Stimulated activated CD4-positive, alpha-beta T cell treated with anti-CD3 and anti-CD28 coated beads, Interleukin-4, amount 100 ng/mL, for 24 hours (primary cell): ENCODE data around the gene ATG9A.
A peak's percentile ranks its signal among the peaks of the same experiment; 100 is the strongest.
"Not testable (repeated sequence)": the region's sequence is repeated elsewhere in the genome, so short reads cannot be mapped to it uniquely, and the experiment has no call there.

Source experiments
- DNase-seq: peaks from one replicate; pipeline ENCODE4 v3.0.0-alpha.2; 2020

Gene ATG9A, protein sequence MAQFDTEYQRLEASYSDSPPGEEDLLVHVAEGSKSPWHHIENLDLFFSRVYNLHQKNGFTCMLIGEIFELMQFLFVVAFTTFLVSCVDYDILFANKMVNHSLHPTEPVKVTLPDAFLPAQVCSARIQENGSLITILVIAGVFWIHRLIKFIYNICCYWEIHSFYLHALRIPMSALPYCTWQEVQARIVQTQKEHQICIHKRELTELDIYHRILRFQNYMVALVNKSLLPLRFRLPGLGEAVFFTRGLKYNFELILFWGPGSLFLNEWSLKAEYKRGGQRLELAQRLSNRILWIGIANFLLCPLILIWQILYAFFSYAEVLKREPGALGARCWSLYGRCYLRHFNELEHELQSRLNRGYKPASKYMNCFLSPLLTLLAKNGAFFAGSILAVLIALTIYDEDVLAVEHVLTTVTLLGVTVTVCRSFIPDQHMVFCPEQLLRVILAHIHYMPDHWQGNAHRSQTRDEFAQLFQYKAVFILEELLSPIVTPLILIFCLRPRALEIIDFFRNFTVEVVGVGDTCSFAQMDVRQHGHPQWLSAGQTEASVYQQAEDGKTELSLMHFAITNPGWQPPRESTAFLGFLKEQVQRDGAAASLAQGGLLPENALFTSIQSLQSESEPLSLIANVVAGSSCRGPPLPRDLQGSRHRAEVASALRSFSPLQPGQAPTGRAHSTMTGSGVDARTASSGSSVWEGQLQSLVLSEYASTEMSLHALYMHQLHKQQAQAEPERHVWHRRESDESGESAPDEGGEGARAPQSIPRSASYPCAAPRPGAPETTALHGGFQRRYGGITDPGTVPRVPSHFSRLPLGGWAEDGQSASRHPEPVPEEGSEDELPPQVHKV

DNA sequence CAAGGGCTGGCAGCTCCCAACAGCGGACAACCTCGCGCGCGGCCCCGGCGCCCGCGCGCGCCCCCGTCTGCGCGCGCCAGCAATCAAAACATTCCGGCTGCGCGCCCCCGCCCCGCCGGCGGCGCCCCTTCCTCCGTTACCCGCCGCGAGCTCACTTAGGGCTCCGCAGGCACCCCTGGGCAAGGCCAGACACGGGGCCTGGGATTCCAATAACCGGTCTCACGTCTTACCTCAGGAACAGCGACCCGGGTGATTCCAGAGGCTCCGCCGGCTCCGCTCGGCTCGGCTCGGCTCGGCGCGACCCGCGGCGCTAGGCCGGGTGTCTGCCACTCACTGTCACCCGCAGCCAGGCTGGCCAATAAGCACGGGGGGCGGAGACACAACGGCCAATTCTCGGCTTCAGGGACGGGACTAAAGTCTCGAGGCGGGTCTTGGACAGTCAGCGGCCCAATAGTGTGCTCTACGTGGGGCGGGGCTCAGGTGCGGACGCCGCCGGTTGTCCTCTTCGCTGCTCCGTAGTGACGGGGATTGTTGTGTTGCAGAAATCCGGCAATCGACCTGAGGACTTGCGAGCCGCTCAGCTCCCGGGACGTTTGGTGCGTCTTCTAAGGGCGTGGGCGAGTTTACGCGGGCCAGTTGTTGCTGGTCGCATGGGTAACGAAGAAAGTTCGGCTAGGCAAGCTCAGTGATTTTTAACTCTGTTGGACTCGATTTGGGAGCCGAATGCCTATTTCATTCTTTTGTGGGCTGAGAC is at the start of gene ATG9A, which contains the start of gene ANKZF1:
Gene ATG9A (minus strand): TSS at position 332 of the 754 bp plus-strand sequence. CDS start 1,612 bp downstream, outside the sequence.
Gene ANKZF1 (plus strand): TSS at position 502 of the 754 bp plus-strand sequence. CDS start 452 bp downstream, outside the sequence.
- peak; percentile 99 for DNase-seq

DNA sequence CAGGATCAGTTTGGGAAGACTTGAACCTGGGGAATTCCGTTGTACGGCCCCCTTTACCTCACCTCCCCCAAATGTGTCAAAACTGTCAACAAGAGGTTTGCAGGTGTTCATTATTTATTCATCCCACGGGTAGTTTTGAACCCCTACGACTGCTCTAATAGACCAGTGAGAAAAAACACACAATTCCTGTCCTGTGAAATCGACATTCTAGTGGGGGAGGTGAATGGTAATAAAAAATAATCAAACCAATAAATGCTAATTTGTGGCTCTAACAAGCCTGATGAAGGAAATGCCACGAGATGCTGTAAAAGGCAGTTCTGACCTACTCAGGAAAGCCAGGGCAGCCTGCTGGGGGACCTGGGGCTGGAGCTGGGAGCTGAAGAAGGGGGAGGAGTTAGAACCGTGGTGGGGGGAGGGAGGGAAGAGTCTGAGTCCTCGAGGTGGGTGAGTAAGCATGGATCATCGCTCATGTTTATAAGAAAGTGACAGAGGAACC is 49.3 kb upstream of the ATG9A start:
- DNase-seq, result no peak

DNA sequence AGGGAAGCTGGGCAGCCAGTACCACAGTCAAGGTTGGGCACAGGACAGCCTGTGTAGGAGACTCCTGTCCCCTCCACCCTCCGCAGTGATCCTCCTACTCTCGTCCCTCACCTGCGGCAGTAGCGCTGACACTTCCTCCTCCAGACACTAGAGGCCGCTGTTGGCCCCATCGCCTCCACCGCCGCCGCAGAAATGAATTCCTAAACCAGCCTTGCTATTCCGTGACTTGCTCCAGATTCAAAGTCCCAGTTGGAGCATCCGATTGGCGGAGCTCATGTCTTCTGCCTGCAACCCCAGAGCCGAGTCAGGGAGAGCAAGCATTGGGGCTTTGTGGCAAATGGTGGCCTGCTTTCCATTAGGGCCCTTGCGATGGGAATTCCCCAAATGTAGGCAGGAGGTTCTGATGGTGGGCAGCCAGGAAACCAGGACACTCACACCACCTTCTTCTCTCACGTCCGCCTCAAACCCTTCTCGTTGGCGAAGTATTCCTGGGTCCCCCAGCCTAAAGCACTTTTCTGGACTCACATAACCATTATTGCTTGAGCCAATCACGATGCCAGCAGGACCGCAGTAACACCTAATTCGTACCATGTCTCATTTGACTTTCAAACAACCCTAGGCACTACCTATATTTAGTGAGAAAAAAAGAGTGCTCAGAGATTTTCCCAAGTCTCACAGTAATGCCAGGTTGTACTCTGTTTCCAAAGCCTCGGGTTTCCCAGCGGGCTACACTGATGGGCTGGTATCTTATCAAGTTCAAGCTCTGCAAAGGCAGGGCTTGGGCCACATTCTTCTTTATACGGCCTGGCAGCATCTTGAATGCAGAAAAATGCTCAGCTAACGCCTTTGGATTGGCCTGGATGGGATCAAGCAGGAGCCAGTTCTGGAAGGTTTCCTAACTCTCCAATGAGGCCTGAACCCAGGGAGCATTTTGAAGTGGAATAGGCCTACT is 48.5 kb upstream of the ATG9A start:
- DNase-seq, result peak; percentile 82

DNA sequence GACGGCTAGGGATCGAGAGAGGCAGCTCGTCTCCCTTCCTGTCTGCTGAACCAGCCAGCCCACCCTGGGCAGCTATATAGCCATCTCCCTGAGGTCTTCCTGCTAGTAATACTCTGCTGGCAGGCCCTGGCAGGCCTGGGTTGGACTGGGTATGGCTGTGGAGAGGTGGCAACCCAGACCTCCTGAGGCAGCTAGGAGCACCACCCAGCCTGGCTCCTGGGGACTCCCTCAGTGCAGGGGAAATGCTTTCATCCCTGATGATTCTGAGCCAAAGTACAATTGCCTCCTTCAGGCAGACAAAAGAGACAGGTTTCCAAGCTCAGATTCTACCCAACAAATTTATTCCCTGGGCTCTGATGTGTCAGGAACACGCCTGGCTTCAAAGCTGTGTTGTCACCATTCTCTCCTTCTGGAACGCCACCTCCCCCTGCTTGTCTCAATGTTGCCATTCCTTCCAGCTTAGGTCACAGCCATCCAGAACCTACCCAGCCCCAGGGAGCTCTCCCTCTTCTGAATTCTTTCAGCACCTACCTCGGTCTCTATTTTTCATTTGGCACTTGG is 45.0 kb upstream of the ATG9A start:
- DNase-seq, result no peak

DNA sequence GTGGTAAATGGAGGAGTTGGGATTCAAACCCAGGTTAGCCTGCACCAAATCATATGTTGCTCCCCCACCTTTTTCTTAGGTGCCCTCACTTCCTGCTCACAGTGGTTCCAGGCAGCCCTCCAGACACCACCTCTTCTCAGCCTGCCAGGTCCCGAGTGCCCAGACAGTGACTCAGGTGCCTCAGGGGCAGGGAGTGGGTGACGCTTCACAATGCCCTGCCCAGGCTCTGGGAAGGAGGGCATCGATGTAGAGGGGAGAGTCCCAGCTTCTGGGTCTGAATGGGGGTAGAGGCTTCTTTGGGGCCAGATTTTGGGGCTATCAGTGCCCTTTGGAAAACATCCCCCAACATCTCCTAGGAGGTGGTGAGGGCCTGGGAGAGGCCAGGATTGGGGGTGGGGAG is 44.5 kb upstream of the ATG9A start:
- DNase-seq, result no peak

DNA sequence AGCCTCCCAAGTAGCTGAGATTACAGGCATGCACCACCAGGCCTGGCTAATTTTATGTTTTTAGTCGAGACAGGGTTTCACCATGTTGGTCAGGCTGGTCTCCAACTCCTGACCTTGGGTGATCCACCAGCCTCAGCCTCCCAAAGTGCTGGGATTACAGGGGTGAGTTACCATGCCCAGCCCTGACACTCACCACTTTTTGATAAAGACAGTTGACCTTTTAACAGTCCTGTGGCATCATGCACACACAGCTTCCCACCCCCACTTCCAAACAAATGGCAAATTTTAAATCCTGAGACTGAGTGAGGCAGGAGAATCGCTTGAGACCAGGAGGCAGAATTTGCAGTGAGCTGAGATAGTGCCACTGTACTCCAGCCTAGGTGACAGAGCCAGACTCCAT is 43.6 kb upstream of the ATG9A start:
- DNase-seq, result no peak

DNA sequence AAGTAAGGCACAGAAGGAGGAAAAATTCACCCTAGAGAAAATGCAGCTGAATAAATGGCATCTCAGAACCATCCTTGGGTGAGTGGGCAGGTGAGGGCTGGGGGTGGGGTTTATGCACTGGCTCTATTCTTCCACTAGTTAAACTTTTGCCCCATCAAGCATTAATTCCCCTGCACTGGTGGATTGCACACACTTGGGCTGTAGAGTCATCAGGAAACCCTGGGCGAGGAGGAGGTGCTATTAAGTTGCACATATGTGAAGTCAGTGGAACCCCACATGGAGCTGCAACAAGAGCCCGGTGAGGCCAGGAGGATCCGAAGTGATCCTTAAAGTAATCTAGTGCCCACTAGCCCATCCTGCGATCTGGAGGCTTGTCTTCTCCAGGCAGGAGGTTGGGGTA is 42.9 kb upstream of the ATG9A start:
- DNase-seq, result no peak

DNA sequence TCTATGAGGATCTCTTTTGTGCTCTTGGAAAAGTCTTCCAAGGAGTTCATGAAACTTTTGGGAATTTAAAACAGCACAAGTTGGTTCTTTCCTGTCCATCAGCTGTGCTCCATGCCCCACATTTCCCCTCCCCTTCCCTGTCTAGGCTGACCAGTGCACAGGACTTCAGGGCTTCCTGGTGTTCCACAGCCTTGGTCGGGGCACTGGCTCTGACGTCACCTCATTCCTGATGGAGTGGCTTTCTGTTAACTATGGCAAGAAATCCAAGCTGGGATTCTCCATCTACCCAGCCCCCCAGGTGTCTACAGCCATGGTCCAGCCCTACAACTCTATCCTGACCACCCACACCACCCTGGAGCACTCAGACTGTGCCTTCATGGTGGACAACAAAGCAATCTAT is 41.6 kb upstream of the ATG9A start:
- DNase-seq, result no peak

DNA sequence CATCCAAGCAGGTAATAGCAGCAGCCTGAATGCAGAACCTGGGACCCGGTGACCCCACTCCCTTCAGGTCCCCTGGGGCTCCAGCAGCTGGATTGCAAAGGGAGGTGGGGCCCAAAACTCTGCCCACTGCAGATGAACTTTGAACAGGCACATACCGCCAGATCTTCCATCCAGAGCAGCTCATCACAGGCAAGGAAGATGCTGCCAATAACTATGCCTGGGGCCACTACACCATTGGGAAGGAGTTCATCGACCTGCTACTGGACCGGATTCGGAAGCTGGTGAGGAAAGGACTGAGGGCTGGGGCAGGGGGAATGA is 40.6 kb upstream of the ATG9A start:
- no peak for DNase-seq

DNA sequence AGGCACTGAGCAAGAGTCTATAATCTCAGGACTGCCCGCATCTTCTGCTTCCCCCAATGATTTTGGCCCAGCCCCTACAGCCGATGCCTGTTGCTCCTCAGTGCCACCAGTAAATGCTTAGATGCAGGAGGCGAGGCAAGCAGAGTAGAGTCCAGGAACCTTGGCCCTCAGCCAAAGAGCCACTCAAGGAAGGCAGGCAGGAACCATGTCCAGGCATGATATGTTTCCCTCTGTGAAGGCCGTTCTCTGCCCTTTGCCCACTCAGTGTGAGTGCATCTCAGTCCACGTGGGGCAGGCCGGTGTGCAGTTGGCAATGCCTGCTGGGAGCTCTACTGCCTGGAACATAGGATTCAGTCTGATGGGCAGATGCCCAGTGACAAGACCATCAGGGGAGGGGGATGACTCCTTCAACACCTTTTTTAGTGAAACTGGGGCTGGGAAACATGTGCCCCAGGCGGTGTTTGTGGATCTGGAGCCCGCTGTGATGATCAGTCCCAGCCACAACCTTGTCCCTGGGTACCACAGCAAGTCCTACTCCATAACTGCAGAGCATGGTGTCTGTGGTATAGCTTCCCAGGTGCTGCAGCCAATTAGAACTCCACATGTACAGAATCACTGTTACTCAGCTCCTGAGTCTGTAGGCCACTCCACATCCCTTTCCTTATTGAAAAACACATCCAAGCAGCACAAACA is 40.1 kb upstream of the ATG9A start:
- no peak for DNase-seq

DNA sequence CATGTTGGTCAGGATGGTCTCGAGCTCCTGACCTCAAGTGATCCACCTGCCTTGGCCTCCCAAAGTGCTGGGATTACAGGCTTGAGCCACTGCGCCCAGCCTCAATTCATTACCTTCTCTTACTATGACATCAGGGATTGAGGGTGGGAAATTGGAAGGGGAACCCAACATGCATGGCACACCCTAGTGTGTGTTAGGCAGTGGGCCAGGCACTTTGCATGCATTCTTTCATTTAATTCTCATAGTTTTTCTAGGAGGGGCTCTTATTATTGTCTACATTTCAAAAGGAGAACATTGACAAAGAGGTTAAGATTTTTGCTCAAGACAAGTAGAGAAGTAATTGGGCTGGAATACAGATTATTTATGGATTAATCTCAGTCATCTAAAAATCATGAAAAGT is 38.9 kb upstream of the ATG9A start:
- no peak for DNase-seq

DNA sequence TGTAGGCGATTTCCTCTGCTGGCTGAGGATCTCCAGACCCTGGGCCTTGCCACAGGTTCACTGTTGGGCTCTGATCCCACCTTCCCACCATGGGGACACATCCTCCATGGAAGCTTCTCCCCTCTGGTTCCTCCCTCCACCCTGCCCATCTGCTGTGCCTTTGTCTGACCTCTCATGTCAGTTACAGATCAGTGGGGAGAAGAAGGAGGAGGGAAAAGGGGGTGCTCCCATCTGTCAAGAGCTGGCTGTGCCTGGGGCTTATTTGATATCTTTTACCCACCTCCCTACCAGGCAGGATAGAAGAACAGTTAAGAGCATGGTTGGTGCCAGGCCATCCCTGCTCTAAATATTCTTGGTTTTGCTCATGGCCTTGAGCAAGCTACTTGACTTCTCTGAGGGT is 37.5 kb upstream of the ATG9A start:
- DNase-seq, result no peak

DNA sequence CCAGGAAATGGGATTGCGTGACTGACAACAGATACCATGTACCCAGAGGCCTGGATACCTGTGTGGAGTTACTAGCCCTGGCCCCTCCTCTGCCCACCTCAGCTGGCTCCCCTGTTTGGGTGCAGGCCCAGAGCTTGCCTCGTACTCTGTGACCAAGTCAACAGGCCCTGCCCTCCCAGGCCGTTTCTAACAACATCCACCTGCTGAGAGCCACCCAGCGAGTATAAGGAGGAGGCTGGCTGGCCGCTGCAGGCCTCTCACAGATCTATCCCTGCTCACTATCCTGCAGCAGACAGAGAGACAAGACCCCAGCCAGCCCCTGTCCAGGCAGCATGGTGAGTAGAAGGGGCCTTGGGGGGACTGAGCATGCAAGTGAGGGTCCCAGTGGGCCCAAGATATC is 36.8 kb upstream of the ATG9A start:
- no peak for DNase-seq

DNA sequence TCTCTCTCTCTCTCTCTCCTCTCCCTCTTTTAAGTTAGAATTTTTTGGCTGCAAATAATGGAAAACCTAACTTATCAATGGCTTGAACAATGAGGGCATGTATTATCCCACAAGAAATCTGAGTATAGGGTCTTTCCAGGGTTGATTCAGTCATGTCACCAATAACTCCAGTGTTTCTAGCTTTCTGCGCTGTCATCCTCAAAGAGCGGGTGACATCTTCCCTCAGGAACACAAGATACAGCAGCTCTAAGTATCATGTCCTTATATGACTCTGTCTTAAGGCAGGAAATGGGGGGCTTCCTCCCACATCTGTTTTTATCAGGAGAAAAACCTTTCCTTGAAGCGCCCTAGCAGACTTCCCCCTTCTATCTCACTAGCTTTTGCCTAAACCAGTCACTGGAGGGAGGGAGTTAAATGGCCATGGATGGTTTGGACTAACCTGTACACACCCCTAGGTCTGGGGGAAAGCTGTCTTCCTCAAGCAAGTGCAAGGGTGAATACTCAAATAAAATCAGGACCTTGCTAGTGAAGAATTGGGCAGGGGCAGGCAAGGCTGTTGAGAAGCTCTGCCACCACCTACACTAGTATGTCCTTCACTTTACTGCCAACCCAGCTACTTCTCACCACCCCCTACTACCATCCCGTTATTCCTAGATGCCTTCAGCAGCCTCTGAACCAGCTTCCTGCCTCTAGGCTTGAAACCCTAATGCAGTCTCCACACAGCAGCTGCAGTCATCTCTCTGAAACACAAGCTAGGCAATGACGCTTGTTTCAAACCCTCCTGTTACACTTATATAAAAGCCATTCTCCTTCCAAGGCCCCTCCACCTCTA is 31.8 kb upstream of the ATG9A start:
- no peak for DNase-seq

DNA sequence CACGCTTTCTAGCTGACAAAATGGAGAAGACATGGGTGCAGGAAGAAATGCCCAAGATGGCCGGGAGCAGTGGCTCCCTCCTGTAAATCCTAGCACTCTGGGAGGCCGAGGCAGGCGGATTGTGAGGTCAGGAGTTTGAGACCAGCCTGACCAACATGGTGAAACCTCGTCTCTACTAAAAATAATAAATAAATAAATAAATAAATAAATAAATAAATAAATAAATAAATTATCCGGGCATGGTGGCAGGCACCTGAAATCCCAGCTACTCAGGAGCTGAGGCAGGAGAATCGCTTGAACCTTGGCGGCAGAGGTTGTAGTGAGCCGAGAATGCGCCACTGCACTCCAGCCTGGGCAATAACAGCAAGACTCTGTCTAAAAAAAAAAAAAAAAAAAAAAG is 29.5 kb upstream of the ATG9A start:
- not testable (repeated sequence) for DNase-seq

DNA sequence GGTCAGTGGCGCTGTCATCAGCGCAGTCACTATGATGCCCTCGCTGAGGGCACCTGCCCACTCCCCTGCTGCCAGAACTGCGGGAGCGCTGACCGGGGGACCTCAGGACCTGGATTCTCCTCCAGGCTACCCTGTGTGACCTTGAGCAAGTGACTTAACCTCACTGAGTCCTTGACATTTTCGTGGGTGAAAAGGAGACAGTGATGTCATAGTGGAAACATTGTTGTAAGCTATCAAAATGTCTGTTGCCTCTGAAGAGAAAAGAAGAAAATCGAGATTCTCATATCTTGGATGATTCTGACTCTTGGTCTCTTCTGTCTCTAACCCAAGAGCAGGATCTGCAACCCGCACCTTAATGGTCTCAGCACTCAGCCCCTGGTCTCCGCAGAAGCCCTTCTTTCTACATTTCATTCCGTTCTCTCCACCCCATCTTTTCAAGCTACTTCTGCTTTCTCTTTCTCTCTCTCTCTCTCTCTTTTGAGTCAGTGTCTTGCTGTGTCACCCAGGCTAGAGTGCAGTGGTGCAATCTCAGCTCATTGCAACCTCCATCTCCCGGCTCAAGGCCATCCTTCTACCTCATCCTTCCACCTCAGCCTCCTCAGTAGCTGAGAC is 25.3 kb upstream of the ATG9A start:
- DNase-seq, result peak; percentile 44

DNA sequence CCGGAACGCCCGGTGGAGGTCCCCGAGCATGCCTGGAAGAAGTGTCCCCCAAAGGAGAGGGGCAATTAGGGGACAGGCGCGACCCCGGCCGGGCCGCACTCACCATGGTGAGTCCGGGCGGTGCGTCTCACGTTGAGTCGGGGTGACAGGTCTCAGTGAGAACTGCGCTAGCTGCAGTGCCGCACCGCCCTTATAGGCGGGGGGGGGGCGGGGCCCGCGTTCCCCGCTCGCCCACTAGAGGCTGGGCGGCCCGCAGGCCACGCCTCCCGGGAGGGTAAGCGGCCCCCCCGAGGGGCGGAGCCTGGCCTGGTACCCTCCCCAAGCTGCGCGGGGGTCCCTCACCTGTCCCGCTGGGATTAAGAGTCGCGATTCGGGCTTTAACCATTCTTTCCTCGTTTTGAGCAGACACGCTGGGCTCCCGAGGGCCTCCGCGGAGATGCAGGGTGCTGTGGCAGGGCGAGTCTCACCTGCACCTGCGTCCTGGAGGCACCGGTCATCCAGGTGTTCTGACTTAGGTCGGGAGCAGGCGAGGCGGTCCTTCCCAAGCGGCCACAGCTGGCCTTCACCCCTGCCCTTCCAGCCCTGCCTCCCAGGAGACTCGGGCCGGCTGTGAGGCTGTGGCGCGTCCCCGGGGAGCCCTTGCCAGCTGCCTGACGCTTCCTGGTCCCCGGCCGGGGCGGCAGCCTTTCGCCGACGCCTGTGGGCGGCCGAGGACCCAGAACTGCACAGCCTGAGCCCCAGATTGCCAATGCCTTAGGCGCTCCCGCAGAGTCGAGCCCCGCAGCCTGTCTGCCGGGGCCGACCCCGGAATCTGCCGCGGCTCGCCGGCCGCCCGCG is 24.5 kb upstream of the ATG9A start, which contains the start of gene TUBA4A:
Gene TUBA4A (minus strand): TSS at position 166 of the 837 bp plus-strand sequence. CDS start 60 bp downstream, at position 106.
- DNase-seq, result peak; percentile 89
